Esophagus mucosa (tissue), 1 donor: ENCODE data around the gene MSLN. TPM values are rescaled to one million over a fixed set of nuclear protein-coding genes. Genes with fewer than 3 reads are reported as not detected.

ENCODE experiments used
- ATAC-seq: fragments of 200-7000 bp; cut with Tn5 transposase; one replicate; pipeline ENCODE4 v1.9.1; 2020
- total RNA-seq: library from RNA; stranded (reverse); gene quantifications from one replicate; pipeline ENCODE4 v1.2.4, GENCODE V29; 2023
- donor health status: DM: yes; HTN: yes; CAD: no.

Gene MSLN
- total RNA-seq, 1 donor from 2014 or later, result 2.8 TPM

GRCh38 chr16:777826-778225, 17.3 kb downstream of the MSLN start:
- no peak for ATAC-seq

GRCh38 chr16:778447-778846, 17.9 kb downstream of the MSLN start:
- ATAC-seq, result no peak

GRCh38 chr16:778909-779527, 18.5 kb downstream of the MSLN start:
- ATAC-seq, result no peak

- no peak for ATAC-seq
Measured at GRCh38 chr16:779561-779960, 19.0 kb downstream of the MSLN start.

GRCh38 chr16:780296-780695, 19.8 kb downstream of the MSLN start:
- ATAC-seq, result no peak

- ATAC-seq, result no peak
Measured at GRCh38 chr16:781346-782010, 20.9 kb downstream of the MSLN start.

GRCh38 chr16:782258-782657, 21.7 kb downstream of the MSLN start:
- ATAC-seq, result no peak

GRCh38 chr16:782766-783403, 22.4 kb downstream of the MSLN start:
- peak; percentile 57 for ATAC-seq

GRCh38 chr16:783404-784161, 23.0 kb downstream of the MSLN start:
- no peak for ATAC-seq

- no peak for ATAC-seq
Measured at GRCh38 chr16:784431-784830, 23.9 kb downstream of the MSLN start.

GRCh38 chr16:785563-786535, 25.3 kb downstream of the MSLN start:
- no peak for ATAC-seq

- ATAC-seq, result no peak
Measured at GRCh38 chr16:787321-787966, 26.9 kb downstream of the MSLN start.

GRCh38 chr16:787978-788398, 27.5 kb downstream of the MSLN start, which contains the start of gene RPUSD1:
Gene RPUSD1 (minus strand): TSS chr16:788381. CDS start chr16:787737, 644 bp downstream.
- no peak for ATAC-seq

GRCh38 chr16:788399-789126, 28.0 kb downstream of the MSLN start, which contains the start of gene CHTF18:
Gene CHTF18 (plus strand): TSS chr16:788620. CDS start chr16:788685, 65 bp downstream.
- peak; percentile 87 for ATAC-seq

- ATAC-seq, result no peak
Measured at GRCh38 chr16:789191-789850, 28.8 kb downstream of the MSLN start.

- no peak for ATAC-seq
Measured at GRCh38 chr16:790086-790485, 29.6 kb downstream of the MSLN start.

- no peak for ATAC-seq
Measured at GRCh38 chr16:791131-791530, 30.6 kb downstream of the MSLN start.

- no peak for ATAC-seq
Measured at GRCh38 chr16:792221-792995, 31.9 kb downstream of the MSLN start.

GRCh38 chr16:793414-793813, 32.9 kb downstream of the MSLN start:
- ATAC-seq, result no peak
